ENCODE data around the gene PRKAR1A.
A peak's percentile ranks its signal among the peaks of the same experiment; 100 is the strongest.
"Not testable (repeated sequence)": the region's sequence is repeated elsewhere in the genome, so short reads cannot be mapped to it uniquely, and the experiment has no call there.

PRKAR1A gene

DNA sequence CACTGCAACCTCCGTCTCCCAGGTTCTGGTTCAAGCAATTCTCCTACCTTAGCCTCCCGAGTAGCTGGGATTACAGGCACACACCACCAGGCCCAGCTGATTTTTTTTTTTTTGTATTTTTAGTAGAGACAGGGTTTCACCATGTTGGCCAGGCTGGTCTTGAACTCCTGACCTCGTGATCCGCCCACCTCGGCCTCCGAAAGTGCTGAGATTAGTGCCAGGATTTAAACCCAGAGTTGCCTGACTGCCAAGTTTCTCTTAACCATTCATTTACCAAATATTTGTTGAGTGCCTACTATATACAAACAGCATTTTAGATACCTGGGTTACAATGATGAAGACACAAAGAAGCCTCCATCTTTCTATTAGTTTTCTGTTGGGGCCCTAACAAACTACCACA is 70.6 kb downstream of the PRKAR1A start:
- H2BK120ac ChIP-seq (ENCODE audit: low read depth, low read length); H3K4me3 ChIP-seq (ENCODE audit: low read length in 2 of 2); H3K27ac ChIP-seq (replicated peaks; ENCODE audit: low read length); H4K8ac ChIP-seq (ENCODE audit: low read depth, low read length); H3K4ac ChIP-seq (ENCODE audit: low read length); H3K14ac ChIP-seq (ENCODE audit: low read length); H3K36me3 ChIP-seq (replicated peaks in 1 of 2; ENCODE audit: control insufficient read depth in 2 of 2, insufficient read depth in 2 of 2, low read length in 2 of 2); H2BK12ac ChIP-seq (ENCODE audit: low read length); H3K9ac ChIP-seq (ENCODE audit: low read depth, low read length, poor library complexity); DNase-seq (ENCODE audit: low spot score); H3K4me1 ChIP-seq (ENCODE audit: control insufficient read depth in 2 of 2, insufficient read depth in 1 of 2, low read depth in 1 of 2, low read length in 2 of 2); H4K91ac ChIP-seq (ENCODE audit: low read depth, low read length, poor library complexity); H2AK5ac ChIP-seq (ENCODE audit: low read depth, low read length); H3K4me2 ChIP-seq (ENCODE audit: insufficient read depth, low read length, poor library complexity, severe bottlenecking); H2AFZ ChIP-seq (ENCODE audit: low read length); H3K27me3 ChIP-seq (ENCODE audit: control insufficient read depth in 3 of 3, insufficient read depth in 3 of 3, low read depth in 1 of 3, low read length in 3 of 3); H2BK5ac ChIP-seq (ENCODE audit: low read length); H3K9me3 ChIP-seq (replicated peaks in 1 of 2; ENCODE audit: control insufficient read depth in 2 of 2, insufficient read depth in 1 of 2, low read depth in 1 of 2, low read length in 2 of 2); H3K23ac ChIP-seq (ENCODE audit: low read depth, low read length, poor library complexity); H2BK15ac ChIP-seq (ENCODE audit: low read length); H3K18ac ChIP-seq (ENCODE audit: low read length); H3K79me1 ChIP-seq (ENCODE audit: low read depth, low read length): not testable (repeated sequence)
- no CpG with 5 or more reads among the region's 6 CpGs for WGBS, 2 donors (ENCODE audit: extremely low coverage in 2 of 2, insufficient read length in 2 of 2, insufficient replicate concordance in 1 of 2)

DNA sequence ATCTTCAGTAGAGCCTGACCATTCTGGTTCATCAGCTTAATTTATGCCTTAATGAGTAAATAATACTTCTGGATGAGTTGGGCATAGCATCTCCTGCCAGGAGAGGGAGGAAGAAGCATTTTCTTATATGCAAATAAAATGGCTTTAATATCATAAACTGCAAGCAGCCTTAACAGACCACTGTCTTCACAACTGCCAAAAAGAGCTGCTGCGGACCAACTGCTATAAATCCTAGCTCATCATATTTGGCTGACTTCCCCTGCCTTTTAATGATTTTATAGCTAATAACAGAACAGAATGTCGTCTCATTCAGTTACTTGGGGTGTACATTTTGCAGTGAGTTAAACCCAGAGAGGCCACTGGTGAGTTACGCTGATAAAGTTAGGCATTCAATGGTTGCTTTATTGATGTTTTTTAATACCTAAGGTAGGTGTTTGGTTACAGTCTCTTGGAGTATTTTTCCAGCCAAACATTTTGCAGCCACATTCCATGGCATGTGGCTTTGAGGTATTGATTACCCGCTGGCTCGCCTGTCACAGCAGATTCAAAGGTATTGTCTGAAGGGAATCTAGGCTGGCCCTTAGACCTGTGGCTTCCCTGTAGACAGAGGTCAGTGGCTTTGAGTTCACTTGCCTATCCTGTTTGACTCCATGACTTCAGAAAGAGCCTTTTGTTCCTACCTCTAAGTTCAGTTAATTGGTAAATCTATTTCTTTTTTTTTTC is 72.5 kb downstream of the PRKAR1A start:
- H2AK5ac ChIP-seq (ENCODE audit: low read depth, low read length), result no peak overlapping the region
- no peak overlapping the region for H2AFZ ChIP-seq (ENCODE audit: low read length)
- H3K4me1 ChIP-seq (ENCODE audit: control insufficient read depth in 2 of 2, insufficient read depth in 1 of 2, low read depth in 1 of 2, low read length in 2 of 2), result peaks cover 0 to 10% of the 10 kb centered on the region in 2 donors
- H2BK120ac ChIP-seq (ENCODE audit: low read depth, low read length), result no peak overlapping the region
- no peak overlapping the region for H3K18ac ChIP-seq (ENCODE audit: low read length)
- H2BK12ac ChIP-seq (ENCODE audit: low read length), result no peak overlapping the region
- no peak overlapping the region for H3K9ac ChIP-seq (ENCODE audit: low read depth, low read length, poor library complexity)
- H3K27me3 ChIP-seq (ENCODE audit: control insufficient read depth in 3 of 3, insufficient read depth in 3 of 3, low read depth in 1 of 3, low read length in 3 of 3), result no peaks in the 10 kb centered on the region
- H4K8ac ChIP-seq (ENCODE audit: low read depth, low read length), result no peak overlapping the region
- H3K9me3 ChIP-seq (replicated peaks in 1 of 2; ENCODE audit: control insufficient read depth in 2 of 2, insufficient read depth in 1 of 2, low read depth in 1 of 2, low read length in 2 of 2), result peaks cover 0 to 2% of the 10 kb centered on the region in 2 donors
- H4K91ac ChIP-seq (ENCODE audit: low read depth, low read length, poor library complexity), result no peak overlapping the region
- no peaks in the 10 kb centered on the region for H3K36me3 ChIP-seq (replicated peaks in 1 of 2; ENCODE audit: control insufficient read depth in 2 of 2, insufficient read depth in 2 of 2, low read length in 2 of 2)
- no peak overlapping the region for H3K4ac ChIP-seq (ENCODE audit: low read length)
- no peaks in the 10 kb centered on the region for H3K79me1 ChIP-seq (ENCODE audit: low read depth, low read length)
- WGBS, 2 donors (ENCODE audit: extremely low coverage in 2 of 2, insufficient read length in 2 of 2, insufficient replicate concordance in 1 of 2), result no CpG with 5 or more reads among the region's 5 CpGs
- no peak overlapping the region for H3K14ac ChIP-seq (ENCODE audit: low read length)
- no peak overlapping the region for H3K4me3 ChIP-seq (ENCODE audit: low read length in 2 of 2)
- H3K27ac ChIP-seq (replicated peaks; ENCODE audit: low read length), result no peak overlapping the region
- H3K23ac ChIP-seq (ENCODE audit: low read depth, low read length, poor library complexity), result no peak overlapping the region
- H3K4me2 ChIP-seq (ENCODE audit: insufficient read depth, low read length, poor library complexity, severe bottlenecking), result no peak overlapping the region
- H2BK15ac ChIP-seq (ENCODE audit: low read length), result no peak overlapping the region
- no peak overlapping the region for H2BK5ac ChIP-seq (ENCODE audit: low read length)
- no peak for DNase-seq (ENCODE audit: low spot score)

DNA sequence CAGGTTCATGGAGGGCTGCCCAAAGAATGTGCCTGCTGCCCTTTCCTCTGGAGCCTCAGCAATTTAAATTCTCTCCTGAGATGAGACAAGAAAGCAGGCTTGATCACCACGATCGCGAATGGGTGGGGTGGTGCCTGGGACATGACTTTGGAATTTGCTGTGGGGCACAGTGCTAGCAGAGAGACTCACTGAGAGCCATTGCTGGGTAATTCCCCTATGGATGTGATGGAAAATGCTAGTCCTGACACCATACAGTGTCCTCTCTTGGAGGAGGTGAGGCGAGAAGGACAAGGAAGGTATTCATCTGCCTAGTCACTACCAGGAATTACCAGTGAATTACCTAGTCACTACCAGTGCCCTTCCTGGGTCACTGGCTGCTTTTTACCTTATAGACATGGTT is 73.4 kb downstream of the PRKAR1A start:
- no peak overlapping the region for H2BK12ac ChIP-seq (ENCODE audit: low read length)
- no peak for DNase-seq (ENCODE audit: low spot score)
- peaks cover 0 to 10% of the 10 kb centered on the region in 2 donors for H3K4me1 ChIP-seq (ENCODE audit: control insufficient read depth in 2 of 2, insufficient read depth in 1 of 2, low read depth in 1 of 2, low read length in 2 of 2)
- H2BK120ac ChIP-seq (ENCODE audit: low read depth, low read length), result no peak overlapping the region
- no CpG with 5 or more reads among the region's 4 CpGs for WGBS, 2 donors (ENCODE audit: extremely low coverage in 2 of 2, insufficient read length in 2 of 2, insufficient replicate concordance in 1 of 2)
- H3K9me3 ChIP-seq (replicated peaks in 1 of 2; ENCODE audit: control insufficient read depth in 2 of 2, insufficient read depth in 1 of 2, low read depth in 1 of 2, low read length in 2 of 2), result peaks cover 0 to 2% of the 10 kb centered on the region in 2 donors
- no peak overlapping the region for H3K27ac ChIP-seq (replicated peaks; ENCODE audit: low read length)
- peak overlapping the region; percentile 65 for H2AK5ac ChIP-seq (ENCODE audit: low read depth, low read length)
- H3K18ac ChIP-seq (ENCODE audit: low read length), result peak overlapping the region; percentile 49
- H2BK5ac ChIP-seq (ENCODE audit: low read length), result no peak overlapping the region
- H3K79me1 ChIP-seq (ENCODE audit: low read depth, low read length), result no peaks in the 10 kb centered on the region
- peak overlapping the region; percentile 17 for H3K23ac ChIP-seq (ENCODE audit: low read depth, low read length, poor library complexity)
- H3K9ac ChIP-seq (ENCODE audit: low read depth, low read length, poor library complexity), result no peak overlapping the region
- no peak overlapping the region for H2AFZ ChIP-seq (ENCODE audit: low read length)
- peaks cover 0 to 3% (median 0%) of the 10 kb centered on the region in 3 experiments for H3K27me3 ChIP-seq (ENCODE audit: control insufficient read depth in 3 of 3, insufficient read depth in 3 of 3, low read depth in 1 of 3, low read length in 3 of 3)
- H4K91ac ChIP-seq (ENCODE audit: low read depth, low read length, poor library complexity), result peak overlapping the region; percentile 88
- H3K36me3 ChIP-seq (replicated peaks in 1 of 2; ENCODE audit: control insufficient read depth in 2 of 2, insufficient read depth in 2 of 2, low read length in 2 of 2), result no peaks in the 10 kb centered on the region
- no peak overlapping the region for H4K8ac ChIP-seq (ENCODE audit: low read depth, low read length)
- H3K14ac ChIP-seq (ENCODE audit: low read length), result no peak overlapping the region
- H2BK15ac ChIP-seq (ENCODE audit: low read length), result no peak overlapping the region
- no peak overlapping the region for H3K4me2 ChIP-seq (ENCODE audit: insufficient read depth, low read length, poor library complexity, severe bottlenecking)
- H3K4me3 ChIP-seq (ENCODE audit: low read length in 2 of 2), result peak overlapping the region in 1 of 2 donors; percentile 46
- H3K4ac ChIP-seq (ENCODE audit: low read length), result no peak overlapping the region

DNA sequence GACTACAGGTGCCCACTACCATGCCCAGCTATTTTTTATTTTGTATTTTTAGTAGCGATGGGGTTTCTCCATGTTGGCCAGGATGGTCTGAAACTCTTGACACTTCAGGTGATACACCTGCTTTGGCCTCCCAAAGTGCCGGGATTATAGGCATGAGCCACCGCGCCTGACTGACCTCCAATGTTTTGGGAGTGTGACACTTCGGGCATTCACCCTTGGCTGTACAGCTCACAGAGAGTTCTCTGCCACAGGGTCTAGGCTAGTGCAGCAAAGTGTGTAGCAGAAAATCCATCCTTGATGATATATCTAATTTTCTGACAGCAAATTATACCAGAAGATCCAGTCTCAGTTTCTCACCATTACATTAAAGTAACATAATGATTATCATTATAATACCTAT is 74.8 kb downstream of the PRKAR1A start:
- Histone ChIP-seq H2BK15ac (ENCODE audit: low read length) (no peak overlapping the region), H3K79me1 (ENCODE audit: low read depth, low read length) (no peaks in the 10 kb centered on the region), H3K9ac (ENCODE audit: low read depth, low read length, poor library complexity) (no peak overlapping the region), H2AFZ (ENCODE audit: low read length) (no peak overlapping the region), H3K14ac (ENCODE audit: low read length) (no peak overlapping the region), H4K91ac (ENCODE audit: low read depth, low read length, poor library complexity) (no peak overlapping the region), H3K36me3 (replicated peaks in 1 of 2; ENCODE audit: control insufficient read depth in 2 of 2, insufficient read depth in 2 of 2, low read length in 2 of 2) (no peaks in the 10 kb centered on the region), H2BK12ac (ENCODE audit: low read length) (no peak overlapping the region), H2BK120ac (ENCODE audit: low read depth, low read length) (no peak overlapping the region), H3K27me3 (ENCODE audit: control insufficient read depth in 3 of 3, insufficient read depth in 3 of 3, low read depth in 1 of 3, low read length in 3 of 3) (peaks cover 0 to 3% (median 0%) of the 10 kb centered on the region in 3 experiments), H3K4ac (ENCODE audit: low read length) (no peak overlapping the region), H2AK5ac (ENCODE audit: low read depth, low read length) (no peak overlapping the region), H3K4me3 (ENCODE audit: low read length in 2 of 2) (no peak overlapping the region), H3K27ac (replicated peaks; ENCODE audit: low read length) (no peak overlapping the region), H3K4me1 (ENCODE audit: control insufficient read depth in 2 of 2, insufficient read depth in 1 of 2, low read depth in 1 of 2, low read length in 2 of 2) (peaks cover 0 to 10% of the 10 kb centered on the region in 2 donors), H3K23ac (ENCODE audit: low read depth, low read length, poor library complexity) (no peak overlapping the region), H3K4me2 (ENCODE audit: insufficient read depth, low read length, poor library complexity, severe bottlenecking) (no peak overlapping the region), H2BK5ac (ENCODE audit: low read length) (no peak overlapping the region), H3K18ac (ENCODE audit: low read length) (no peak overlapping the region), H4K8ac (ENCODE audit: low read depth, low read length) (no peak overlapping the region), H3K9me3 (replicated peaks in 1 of 2; ENCODE audit: control insufficient read depth in 2 of 2, insufficient read depth in 1 of 2, low read depth in 1 of 2, low read length in 2 of 2) (peaks cover 0 to 2% of the 10 kb centered on the region in 2 donors)
- no peak for DNase-seq (ENCODE audit: low spot score)
- WGBS, 2 donors (ENCODE audit: extremely low coverage in 2 of 2, insufficient read length in 2 of 2, insufficient replicate concordance in 1 of 2), result no CpG with 5 or more reads among the region's 5 CpGs

Measured in neuronal stem cell (in vitro differentiated cells).